Sigmoid colon (tissue), 7 donors: ENCODE measurements around the gene PAK4. TPM values are rescaled to one million over a fixed set of nuclear protein-coding genes. Genes with fewer than 3 reads are reported as not detected.

ENCODE experiments used
- DNase-seq: peaks from one replicate; pipeline ENCODE4 v3.0.0-alpha.2; 2019
- H3K27ac ChIP-seq, 4 donors: fragments of 200-600 bp; sonication (generic); one replicate each; pipeline ENCODE4 v1.5.1; 2016 to 2019; ENCODE audit warnings: mild to moderate bottlenecking in 1 of 4
- H3K27me3 ChIP-seq, 3 donors: fragments of 200-600 bp; sonication (generic); one replicate each; pipeline ENCODE4 v1.5.1; 2019; ENCODE audit warnings: mild to moderate bottlenecking in 1 of 3
- H3K36me3 ChIP-seq, 4 donors: fragments of 200-600 bp; sonication (generic); one replicate each; pipeline ENCODE4 v1.5.1; 2016 to 2019
- H3K4me1 ChIP-seq, 4 donors: fragments of 200-600 bp; sonication (generic); one replicate each; pipeline ENCODE4 v1.5.1; 2017 to 2019
- H3K4me3 ChIP-seq, 4 donors: fragments of 200-600 bp; sonication (generic); one replicate each; pipeline ENCODE4 v1.5.1; 2017 to 2019; ENCODE audit warnings: mild to moderate bottlenecking in 2 of 4, moderate library complexity in 1 of 4
- H3K9me3 ChIP-seq, 4 donors: fragments of 200-600 bp in 3 of 4; sonication (generic) in 3 of 4; one replicate each; pipeline versions ENCODE4 v1.5.1 to v1.6.1; 2013 to 2019
- CTCF ChIP-seq, 4 experiments: fragments of 450-650 bp in 3 of 4; fragments of 200-600 bp in 1 of 4; IDR thresholded peaks; one replicate each; pipeline ENCODE4 v1.5.1; 2016 to 2019; ENCODE audit warnings: antibody characterized with exemption in 4 of 4, mild to moderate bottlenecking in 3 of 4, moderate library complexity in 2 of 4
- EP300 ChIP-seq, 4 donors: sonication (generic); formaldehyde crosslinking; IDR thresholded peaks; one replicate each; pipeline ENCODE4 v1.6.1; 2017; ENCODE audit warnings: antibody characterized with exemption in 4 of 4
- POLR2A ChIP-seq, 2 donors: fragments of 450-650 bp; IDR thresholded peaks; one replicate each; pipeline ENCODE4 v1.6.1; 2016; ENCODE audit warnings: antibody characterized with exemption in 2 of 2, mild to moderate bottlenecking in 2 of 2, moderate library complexity in 2 of 2
- POLR2AphosphoS5 ChIP-seq, 4 donors: sonication (generic); formaldehyde crosslinking; IDR thresholded peaks; one replicate each; pipeline ENCODE4 v1.6.1; 2017; ENCODE audit warnings: antibody characterized with exemption in 4 of 4
- WGBS, 2 donors: extraction: QIAGEN DNeasy Blood & Tissue Kit; methylation state at CpG; one replicate each; pipeline ENCODE4 v1.1.7; 2013; 5-methylcytosine and 5-hydroxymethylcytosine counted together
- intact Hi-C: fragments of 100-400 bp; cut with DNase I; formaldehyde crosslinking; loops from one replicate; pipeline ENCODE4 v1.15.1; 2023
- polyA plus RNA-seq, 3 donors: library from polyadenylated mRNA; stranded (reverse); fragments of 200-250 nt; gene quantifications; one replicate each; pipeline ENCODE4 v1.2.3, GENCODE V29; 2013
- total RNA-seq, 4 donors: library from RNA; depleted of rRNA; stranded (reverse); fragments of >200 nt; gene quantifications; one replicate each; pipeline ENCODE4 v1.1.0, GENCODE V29; 2016
- donor health status: healthy with polysubstance abuse.
- donor health status: Bipolar disorder and iron deficiency.
- donor health status: healthy.

The PAK4 gene
- total and polyA plus RNA-seq, 7 donors, result 6.2 to 62.0 (median 27.1) TPM

DNA sequence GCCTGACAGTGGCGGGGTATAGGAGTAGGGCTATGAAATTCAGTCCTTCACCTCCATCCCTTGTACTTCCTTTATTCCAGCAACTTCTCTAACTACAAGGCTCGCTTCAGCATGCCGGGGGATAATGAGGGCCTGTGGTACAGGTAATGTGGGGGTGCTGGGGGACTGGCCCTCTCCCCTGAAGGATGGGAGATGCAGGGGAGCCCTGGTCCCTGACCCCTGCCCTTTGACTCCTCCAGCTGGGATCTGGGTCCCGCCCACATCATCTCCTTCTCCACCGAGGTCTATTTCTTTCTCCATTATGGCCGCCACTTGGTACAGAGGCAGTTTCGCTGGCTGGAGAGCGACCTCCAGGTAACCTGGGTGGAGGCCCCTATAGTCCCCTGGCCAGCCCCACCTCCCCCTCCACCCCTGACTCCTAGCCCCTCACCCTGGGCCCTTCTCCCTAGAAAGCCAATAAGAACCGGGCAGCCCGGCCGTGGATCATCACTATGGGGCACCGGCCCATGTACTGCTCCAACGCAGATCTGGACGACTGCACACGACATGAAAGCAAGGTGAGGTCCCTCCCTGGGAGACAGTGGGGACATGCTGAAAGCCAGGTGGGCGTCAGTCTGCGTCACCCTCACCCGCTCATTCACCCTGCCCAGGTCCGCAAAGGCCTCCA, 25.0 kb upstream of the PAK4 start:
- H3K27me3 ChIP-seq, result peaks cover 4 to 38% (median 11%) of the 10 kb centered on the region in 3 donors
- H3K36me3 ChIP-seq, result no peaks in the 10 kb centered on the region
- H3K9me3 ChIP-seq, result no peaks in the 10 kb centered on the region
- no peak for DNase-seq
- no peak overlapping the region for H3K4me3 ChIP-seq
- no peak overlapping the region for H3K27ac ChIP-seq
- H3K4me1 ChIP-seq, result no peaks in the 10 kb centered on the region
- intact Hi-C loops, result no loop called here
- TF ChIP-seq POLR2AphosphoS5 (IDR thresholded peaks at IDR 0.05), result no peak
- no peak for TF ChIP-seq EP300 (IDR thresholded peaks at IDR 0.05)
- TF ChIP-seq CTCF (IDR thresholded peaks at IDR 0.05), result no peak
- TF ChIP-seq POLR2A (IDR thresholded peaks at IDR 0.05), result no peak
- WGBS, 2 donors, result 82 to 88% methylated on average over 19 of the region's 19 CpGs

- Histone ChIP-seq H3K27me3 (peaks cover 4 to 24% (median 11%) of the 10 kb centered on the region in 3 donors), H3K9me3 (no peaks in the 10 kb centered on the region), H3K27ac (no peak overlapping the region), H3K4me3 (no peak overlapping the region), H3K36me3 (no peaks in the 10 kb centered on the region), H3K4me1 (no peaks in the 10 kb centered on the region)
- DNase-seq, result no peak
- TF ChIP-seq POLR2AphosphoS5 (IDR thresholded peaks at IDR 0.05) (no peak), EP300 (IDR thresholded peaks at IDR 0.05) (no peak), POLR2A (IDR thresholded peaks at IDR 0.05) (no peak), CTCF (IDR thresholded peaks at IDR 0.05) (no peak)
- WGBS, 2 donors, result 50 to 68% methylated on average over 5 of the region's 5 CpGs
- intact Hi-C loops, result no loop called here
These were observed 22.4 kb upstream of the PAK4 start for GRCh38 chr19:39103151-39103550.

- H3K27ac ChIP-seq, result no peak overlapping the region
- no peaks in the 10 kb centered on the region for H3K9me3 ChIP-seq
- intact Hi-C loops, result no loop called here
- TF ChIP-seq EP300 (IDR thresholded peaks at IDR 0.05), result no peak
- H3K27me3 ChIP-seq, result peaks cover under 1 to 20% (median under 1%) of the 10 kb centered on the region in 3 donors
- WGBS, 2 donors, result 23 to 56% methylated on average over 5 of the region's 5 CpGs
- H3K4me3 ChIP-seq, result no peak overlapping the region
- DNase-seq, result no peak
- no peaks in the 10 kb centered on the region for H3K4me1 ChIP-seq
- H3K36me3 ChIP-seq, result no peaks in the 10 kb centered on the region
These were observed 21.4 kb upstream of the PAK4 start for GRCh38 chr19:39104186-39104596.

DNA sequence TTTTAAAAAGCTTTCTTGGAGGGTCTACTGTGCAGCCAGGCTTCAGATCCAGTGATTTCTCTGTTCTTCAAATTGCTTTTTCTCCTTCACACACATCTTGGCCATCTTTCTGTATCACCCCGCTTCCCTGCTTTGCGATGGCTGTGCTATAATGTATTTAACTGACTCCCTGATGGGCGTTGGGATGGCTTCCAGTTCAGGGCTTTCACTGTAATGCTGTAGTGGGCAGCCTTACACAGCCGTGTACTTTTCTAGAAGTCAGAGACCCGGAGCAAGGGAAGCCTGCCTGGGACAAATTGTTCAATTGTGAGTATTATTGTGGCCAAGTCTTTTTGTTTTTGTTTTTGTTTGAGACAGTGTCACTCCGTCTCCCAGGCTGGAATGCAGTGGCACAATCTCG, 19.4 kb upstream of the PAK4 start:
- H3K4me3 ChIP-seq, result no peak overlapping the region
- peaks cover 0 to 16% (median 0%) of the 10 kb centered on the region in 3 donors for H3K27me3 ChIP-seq
- DNase-seq, result no peak
- TF ChIP-seq CTCF (IDR thresholded peaks at IDR 0.05) (no peak), EP300 (IDR thresholded peaks at IDR 0.05) (no peak), POLR2A (IDR thresholded peaks at IDR 0.05) (no peak), POLR2AphosphoS5 (IDR thresholded peaks at IDR 0.05) (no peak)
- H3K36me3 ChIP-seq, result no peaks in the 10 kb centered on the region
- no peaks in the 10 kb centered on the region for H3K9me3 ChIP-seq
- no peak overlapping the region for H3K27ac ChIP-seq
- intact Hi-C loops, result no loop called here
- 61 to 79% methylated on average over 7 of the region's 7 CpGs for WGBS, 2 donors
- H3K4me1 ChIP-seq, result no peaks in the 10 kb centered on the region

DNA sequence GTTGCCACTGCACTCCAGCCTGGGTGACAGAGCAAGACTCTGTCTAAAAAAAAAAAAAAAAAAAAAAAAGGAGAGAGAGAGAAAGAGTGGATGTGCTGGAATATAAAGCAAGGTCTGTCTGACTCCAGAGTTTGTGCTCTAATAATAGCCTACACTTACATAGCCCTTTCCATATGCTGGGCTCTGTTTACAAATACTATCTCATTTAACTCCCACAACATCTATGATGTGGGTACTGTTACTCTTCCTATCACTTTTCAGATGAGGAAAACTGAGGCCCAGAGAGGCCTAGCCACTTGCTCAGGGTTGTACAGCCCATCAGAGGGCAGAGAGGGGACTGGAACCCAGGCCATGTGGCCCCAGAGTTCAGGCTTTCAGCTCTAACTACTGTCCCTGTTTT, 15.9 kb upstream of the PAK4 start:
- intact Hi-C loops, result no loop called here
- H3K4me1 ChIP-seq, result no peaks in the 10 kb centered on the region
- H3K36me3 ChIP-seq, result no peaks in the 10 kb centered on the region
- H3K27ac ChIP-seq, result no peak overlapping the region
- H3K4me3 ChIP-seq, result no peak overlapping the region
- no peaks in the 10 kb centered on the region for H3K9me3 ChIP-seq
- TF ChIP-seq CTCF (IDR thresholded peaks at IDR 0.05) (no peak), EP300 (IDR thresholded peaks at IDR 0.05) (no peak), POLR2AphosphoS5 (IDR thresholded peaks at IDR 0.05) (no peak), POLR2A (IDR thresholded peaks at IDR 0.05) (no peak)
- H3K27me3 ChIP-seq, result peaks cover 3 to 36% (median 18%) of the 10 kb centered on the region in 3 donors
- no peak for DNase-seq
